ENCODE results near the gene ERBB3.

GRCh38 chr12:56117778-56118687, 38.1 kb downstream of the ERBB3 start, which contains the start of gene ZC3H10:
- TF ChIP-seq CTCF (IDR thresholded peaks at IDR 0.05; ENCODE audit: low read length) (peak; percentile 42), EZH2phosphoT487 (IDR thresholded peaks at IDR 0.05; ENCODE audit: low read length) (no peak), EZH2 (optimal IDR thresholded peaks at IDR 0.05; ENCODE audit: low read depth, low read length) (no peak)

All from MM.1S (cell line).